Right lobe of liver (tissue), 4 donors: ENCODE measurements around the gene FCAR.
"Not testable (repeated sequence)": the region's sequence is repeated elsewhere in the genome, so short reads cannot be mapped to it uniquely, and the experiment has no call there.

Source experiments
- CTCF ChIP-seq, 4 donors: fragments of 200-600 bp in 3 of 4; fragments of 450-650 bp in 1 of 4; IDR thresholded peaks; one replicate each; pipeline versions ENCODE4 v1.5.1 to v1.8.0; 2016 to 2022; ENCODE audit warnings: antibody characterized with exemption in 4 of 4, mild to moderate bottlenecking in 2 of 4
- POLR2A ChIP-seq: fragments of 450-650 bp; IDR thresholded peaks from one replicate; pipeline ENCODE4 v1.6.1; 2017; ENCODE audit warnings: antibody characterized with exemption, mild to moderate bottlenecking
- donor health status: DM: no; HTN: no; CAD: no.
- donor health status: DM: no; HTN: no; CAD: no.
- donor health status: DM: no; HTN: yes; CAD: no.

DNA sequence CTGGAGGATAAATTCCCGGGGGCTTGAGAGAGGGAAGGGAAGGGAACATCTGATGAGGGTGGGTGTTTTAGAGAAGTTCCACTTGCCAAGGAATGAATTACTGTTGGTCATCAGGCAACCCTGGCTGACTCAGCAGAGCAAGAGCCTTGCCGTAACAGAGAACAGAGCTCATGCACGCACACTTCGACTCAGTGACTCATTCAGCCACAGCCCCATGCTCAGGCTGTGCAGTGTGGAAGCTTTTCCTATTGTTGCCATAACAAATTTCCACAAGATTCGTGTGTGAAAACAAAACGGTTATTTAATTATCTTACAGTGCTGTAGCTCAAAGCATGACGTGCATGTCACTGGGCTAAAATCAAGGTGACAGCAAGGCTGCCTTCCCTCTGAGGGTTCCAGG is 14.6 kb upstream of the FCAR start:
- not testable (repeated sequence) for TF ChIP-seq CTCF (IDR thresholded peaks at IDR 0.05); POLR2A
